Caco-2 (cell line): ENCODE measurements around the gene CEP85L. TPM values are rescaled to one million over a fixed set of nuclear protein-coding genes. Genes with fewer than 3 reads are reported as not detected.

Experiments
- total RNA-seq: library from RNA; stranded (reverse); gene quantifications from 2 replicates; pipeline ENCODE4 v1.2.3, GENCODE V29; 2022

The CEP85L gene
- total RNA-seq, 1 experiment from 2014 or later = 0.29 TPM

Other genes starting within 250 kb of the CEP85L start
- not detected in 2 replicates for gene PLN, start 103.3 kb downstream of the CEP85L start, total RNA-seq
- gene ASF1A, start 242.6 kb upstream of the CEP85L start, total RNA-seq = 21.9 and 22.5 TPM in 2 replicates